Spleen (tissue), 7 donors: ENCODE data around the gene PDLIM5.

ENCODE experiments used
- CTCF ChIP-seq, 11 experiments: fragments of 200-600 bp in 7 of 11; fragments of 450-650 bp in 4 of 11; sonication (generic) in 4 of 11; IDR thresholded peaks in 8 of 11; conservative IDR thresholded peaks in 3 of 11; 1 replicate in 7 of 11; 2 replicates in 4 of 11; pipeline versions ENCODE4 v1.4.0 to v1.8.0; 2016 to 2021; ENCODE audit warnings: antibody characterized with exemption in 11 of 11, inconsistent platforms in 4 of 11, mild to moderate bottlenecking in 1 of 11
- POLR2A ChIP-seq, 3 donors: fragments of 450-650 bp; IDR thresholded peaks; one replicate each; pipeline ENCODE4 v1.5.1; 2017; ENCODE audit warnings: antibody characterized with exemption in 3 of 3, mild to moderate bottlenecking in 1 of 3
- donor health status: DM: no; HTN: no; CAD: no; lungs with moderate emphysema.
- donor health status: DM: no; HTN: no; CAD: no.
- donor health status: DM: no; HTN: no; CAD: no.

DNA sequence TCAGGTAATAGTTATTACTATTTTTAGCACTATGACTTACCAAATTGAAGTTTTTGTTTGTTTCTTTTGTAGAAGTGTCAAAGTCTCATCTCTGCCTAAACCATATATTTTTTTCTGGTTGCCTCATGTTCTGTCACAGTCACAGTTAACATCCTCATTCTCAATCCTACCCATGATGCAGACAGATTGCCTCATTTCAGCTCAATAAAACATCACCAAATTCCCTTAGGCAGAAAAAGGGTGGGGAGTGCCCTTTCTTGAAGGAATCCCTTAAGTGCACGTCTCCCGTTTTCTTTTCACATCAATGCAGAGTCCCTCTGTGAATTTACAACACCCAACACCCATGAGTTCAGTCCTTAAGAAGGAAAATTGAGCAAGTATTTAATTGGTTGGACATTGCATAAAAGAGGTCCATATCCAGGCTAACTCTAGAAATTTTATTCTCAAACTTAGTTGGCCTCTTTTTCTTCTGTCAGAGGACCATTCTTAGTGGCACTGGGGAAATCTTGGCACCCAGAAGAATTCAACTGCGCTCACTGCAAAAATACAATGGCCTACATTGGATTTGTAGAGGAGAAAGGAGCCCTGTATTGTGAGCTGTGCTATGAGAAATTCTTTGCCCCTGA is 202.4 kb downstream of the PDLIM5 start:
- TF ChIP-seq CTCF (IDR thresholded peaks at IDR 0.05 in 8 of 11, conservative IDR thresholded peaks at IDR 0.05 in 3 of 11): no peak
- TF ChIP-seq POLR2A (IDR thresholded peaks at IDR 0.05): no peak
